DND-41 (cell line): ENCODE data around the gene MYBPC1.

Experiments used
- ATAC-seq: fragments of 200-7000 bp; cut with Tn5 transposase; 3 replicates; pipeline ENCODE4 v1.9.1; 2021; ENCODE audit warnings: low read depth; ENCODE audit not compliant: insufficient read depth
- DNase-seq: peaks from one replicate; pipeline ENCODE4 v3.0.0-alpha.2; 2020
- H2AFZ ChIP-seq: 2 replicates; pipeline ENCODE4 v1.6.0; 2012; ENCODE audit warnings: low read depth, low read length
- H3K27ac ChIP-seq: 2 replicates; pipeline ENCODE4 v1.5.1; 2012; ENCODE audit warnings: low read length, inconsistent platforms
- H3K27me3 ChIP-seq: fragments of 200-600 bp; sonication (generic); 2 replicates; pipeline ENCODE4 v1.6.0; 2012; ENCODE audit warnings: low read length, mild to moderate bottlenecking, inconsistent platforms; ENCODE audit not compliant: insufficient read depth, poor library complexity
- H3K36me3 ChIP-seq: 2 replicates; pipeline ENCODE4 v1.5.1; 2012; ENCODE audit warnings: low read length, inconsistent platforms; ENCODE audit not compliant: insufficient read depth
- H3K4me1 ChIP-seq: 2 replicates; pipeline ENCODE4 v1.5.1; 2012; ENCODE audit warnings: mild to moderate bottlenecking, low read length; ENCODE audit not compliant: insufficient read depth
- H3K4me2 ChIP-seq: 2 replicates; pipeline ENCODE4 v1.6.0; 2012; ENCODE audit warnings: mild to moderate bottlenecking, moderate library complexity, low read length, inconsistent platforms; ENCODE audit not compliant: insufficient read depth
- H3K4me3 ChIP-seq, 2 experiments: fragments of 200-600 bp in 1 of 2; shearing (Covaris generic) in 1 of 2; 2 replicates each; pipeline ENCODE4 v1.5.1; 2012 to 2016; ENCODE audit warnings: inconsistent platforms in 2 of 2, low read length in 2 of 2, mild to moderate bottlenecking in 2 of 2, low read depth in 1 of 2, moderate library complexity in 1 of 2
- H3K79me2 ChIP-seq: 2 replicates; pipeline ENCODE4 v1.6.0; 2012; ENCODE audit warnings: low read length, inconsistent platforms; ENCODE audit not compliant: insufficient read depth
- H3K9ac ChIP-seq: 2 replicates; pipeline ENCODE4 v1.6.0; 2012; ENCODE audit warnings: low read depth, mild to moderate bottlenecking, inconsistent platforms, low read length, moderate library complexity
- H3K9me3 ChIP-seq: 2 replicates; pipeline ENCODE4 v1.5.1; 2012; ENCODE audit warnings: low read length, moderate library complexity, mild to moderate bottlenecking, inconsistent platforms; ENCODE audit not compliant: insufficient read depth, severe bottlenecking
- H4K20me1 ChIP-seq: 2 replicates; pipeline ENCODE4 v1.6.0; 2012; ENCODE audit warnings: low read length; ENCODE audit not compliant: insufficient read depth
- EZH2 ChIP-seq: IDR thresholded peaks from 3 replicates; pipeline ENCODE4 v1.6.1; 2012; ENCODE audit warnings: borderline replicate concordance, low read depth, mild to moderate bottlenecking, moderate library complexity, low read length, inconsistent platforms; ENCODE audit not compliant: severe bottlenecking
- TF ChIP-seq, protein P1 (sequence below): IDR thresholded peaks from 2 replicates; pipeline ENCODE4 v1.5.1; 2012; ENCODE audit warnings: borderline replicate concordance, low read length, moderate library complexity, mild to moderate bottlenecking; ENCODE audit not compliant: poor library complexity, severe bottlenecking; ENCODE audit errors: extremely low read depth

Gene MYBPC1

DNA sequence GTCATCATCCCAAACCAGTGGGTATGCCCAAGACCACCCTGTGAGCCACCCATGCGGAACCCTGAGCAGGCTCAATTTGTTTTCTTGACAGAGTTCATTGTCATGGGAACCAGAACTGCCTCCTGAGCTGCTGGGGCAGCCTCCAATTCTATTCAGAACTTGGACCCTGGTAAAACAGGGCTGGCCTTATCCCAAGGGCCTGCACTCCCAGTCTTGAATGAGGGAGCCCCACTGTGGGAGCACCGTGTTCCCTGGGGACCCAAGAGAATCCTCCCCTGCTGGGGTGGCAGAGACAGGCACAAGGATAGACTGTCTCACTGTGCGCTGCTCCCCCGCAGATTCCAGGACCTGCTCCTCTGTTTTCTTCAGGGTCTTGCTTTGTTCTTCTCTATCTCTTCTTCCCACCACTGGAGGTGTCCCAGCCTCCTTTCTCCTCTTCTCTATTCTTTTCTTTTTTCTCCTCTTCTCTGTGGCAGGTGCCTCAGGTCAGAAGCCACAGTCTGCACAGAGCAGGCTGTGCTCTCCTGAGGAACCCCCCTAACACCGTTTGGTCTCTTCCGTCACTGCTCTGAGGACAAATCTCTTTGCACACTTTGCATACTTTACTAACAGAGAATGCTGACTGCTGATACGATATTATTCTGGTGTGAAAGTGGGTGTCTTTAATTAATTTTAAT, 71.4 kb downstream of the MYBPC1 start:
- Histone ChIP-seq H3K27ac (no peak overlapping the region), H3K36me3 (no peaks in the 10 kb centered on the region), H3K9ac (no peak overlapping the region), H3K4me2 (no peak overlapping the region), H3K9me3 (no peaks in the 10 kb centered on the region), H3K4me3 (no peak overlapping the region), H3K27me3 (peaks cover 3% of the 10 kb centered on the region), H2AFZ (no peak overlapping the region), H3K79me2 (no peaks in the 10 kb centered on the region), H4K20me1 (no peaks in the 10 kb centered on the region), H3K4me1 (0 out of 2 replicates have a peak, but pooled peaks cover under 1% of the 10 kb centered on the region)
- no peak for TF ChIP-seq EZH2
- TF ChIP-seq, protein P1, sequence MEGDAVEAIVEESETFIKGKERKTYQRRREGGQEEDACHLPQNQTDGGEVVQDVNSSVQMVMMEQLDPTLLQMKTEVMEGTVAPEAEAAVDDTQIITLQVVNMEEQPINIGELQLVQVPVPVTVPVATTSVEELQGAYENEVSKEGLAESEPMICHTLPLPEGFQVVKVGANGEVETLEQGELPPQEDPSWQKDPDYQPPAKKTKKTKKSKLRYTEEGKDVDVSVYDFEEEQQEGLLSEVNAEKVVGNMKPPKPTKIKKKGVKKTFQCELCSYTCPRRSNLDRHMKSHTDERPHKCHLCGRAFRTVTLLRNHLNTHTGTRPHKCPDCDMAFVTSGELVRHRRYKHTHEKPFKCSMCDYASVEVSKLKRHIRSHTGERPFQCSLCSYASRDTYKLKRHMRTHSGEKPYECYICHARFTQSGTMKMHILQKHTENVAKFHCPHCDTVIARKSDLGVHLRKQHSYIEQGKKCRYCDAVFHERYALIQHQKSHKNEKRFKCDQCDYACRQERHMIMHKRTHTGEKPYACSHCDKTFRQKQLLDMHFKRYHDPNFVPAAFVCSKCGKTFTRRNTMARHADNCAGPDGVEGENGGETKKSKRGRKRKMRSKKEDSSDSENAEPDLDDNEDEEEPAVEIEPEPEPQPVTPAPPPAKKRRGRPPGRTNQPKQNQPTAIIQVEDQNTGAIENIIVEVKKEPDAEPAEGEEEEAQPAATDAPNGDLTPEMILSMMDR, result no peak
- ATAC-seq (no peak), DNase-seq (no peak)

DNA sequence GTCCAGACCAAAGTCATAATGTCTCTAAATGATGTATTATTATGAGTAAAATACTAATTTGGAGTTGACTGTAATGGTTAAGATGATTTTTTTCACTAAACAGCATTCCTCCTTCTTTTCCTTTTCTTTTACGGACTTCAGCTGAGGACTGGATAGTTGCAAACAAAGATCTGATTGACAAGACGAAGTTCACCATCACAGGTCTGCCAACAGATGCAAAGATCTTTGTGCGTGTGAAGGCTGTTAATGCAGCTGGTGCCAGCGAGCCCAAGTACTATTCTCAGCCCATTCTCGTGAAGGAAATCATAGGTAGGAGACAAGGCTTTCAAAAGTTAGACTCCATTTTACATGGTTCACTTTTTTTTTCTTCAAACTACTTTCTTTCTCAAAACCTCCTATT, 72.8 kb downstream of the MYBPC1 start:
- no peak overlapping the region; the same call in 1 of the 2 replicates for H2AFZ ChIP-seq
- no peaks in the 10 kb centered on the region for H3K9me3 ChIP-seq
- no peak overlapping the region for H3K27ac ChIP-seq
- peaks cover 5% of the 10 kb centered on the region; the same call in 1 of the 2 replicates for H3K4me1 ChIP-seq
- DNase-seq (no peak), ATAC-seq (no peak)
- H3K36me3 ChIP-seq, result no peaks in the 10 kb centered on the region
- H3K27me3 ChIP-seq, result peaks cover 3% of the 10 kb centered on the region
- H3K4me3 ChIP-seq, result no peak overlapping the region
- H3K9ac ChIP-seq, result no peak overlapping the region
- TF ChIP-seq, protein P1, result no peak
- TF ChIP-seq EZH2, result no peak
- no peaks in the 10 kb centered on the region for H3K79me2 ChIP-seq
- no peak overlapping the region for H3K4me2 ChIP-seq
- H4K20me1 ChIP-seq, result no peaks in the 10 kb centered on the region

DNA sequence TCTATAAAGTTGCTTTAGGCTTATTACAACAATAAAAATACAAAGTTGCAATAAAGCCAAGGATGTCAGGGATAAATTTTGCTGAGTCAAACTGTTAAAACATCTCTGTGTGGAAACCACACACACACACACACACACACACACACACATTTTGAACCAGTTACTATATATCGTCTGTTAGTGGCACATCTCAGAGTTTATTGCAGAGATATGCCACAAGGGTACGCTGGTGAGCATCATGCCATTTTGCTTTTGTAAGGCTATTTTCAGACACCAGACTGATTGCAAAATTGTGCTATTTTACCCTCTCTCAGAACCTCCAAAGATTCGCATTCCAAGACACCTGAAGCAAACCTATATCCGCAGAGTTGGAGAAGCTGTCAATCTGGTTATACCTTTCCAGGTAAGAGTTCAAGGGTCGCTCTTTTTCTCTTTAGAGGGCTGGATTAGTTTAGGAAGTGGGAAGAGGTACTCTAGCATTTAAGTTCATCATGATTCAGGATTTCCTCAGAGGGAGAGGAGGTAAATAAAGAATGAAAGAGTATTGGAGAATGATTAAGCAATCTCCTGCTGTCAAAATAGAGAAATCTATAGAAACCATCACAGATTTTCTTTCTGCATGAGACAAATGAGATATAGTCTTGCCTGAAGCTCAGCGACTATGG, 75.4 kb downstream of the MYBPC1 start:
- H3K27ac ChIP-seq, result no peak overlapping the region
- H3K27me3 ChIP-seq, result peaks cover 3% of the 10 kb centered on the region
- no peaks in the 10 kb centered on the region for H3K9me3 ChIP-seq
- H3K9ac ChIP-seq, result no peak overlapping the region
- peaks cover 5% of the 10 kb centered on the region; the same call in 1 of the 2 replicates for H3K4me1 ChIP-seq
- no peaks in the 10 kb centered on the region for H3K36me3 ChIP-seq
- TF ChIP-seq, protein P1, result peak; percentile 48
- no peak for TF ChIP-seq EZH2
- H4K20me1 ChIP-seq, result no peaks in the 10 kb centered on the region
- no peak for ATAC-seq
- H3K4me2 ChIP-seq, result no peak overlapping the region
- H3K4me3 ChIP-seq, result no peak overlapping the region
- H2AFZ ChIP-seq, result no peak overlapping the region
- H3K79me2 ChIP-seq, result no peaks in the 10 kb centered on the region
- peak; percentile 19 for DNase-seq
